ENCODE data around the gene TMCC3.
A peak's percentile ranks its signal among the peaks of the same experiment; 100 is the strongest.
"Not testable (repeated sequence)": the region's sequence is repeated elsewhere in the genome, so short reads cannot be mapped to it uniquely, and the experiment has no call there.

TMCC3 gene

GRCh38 chr12:94604366-94604698 is 46.0 kb downstream of the TMCC3 start:
- no peak for DNase-seq

GRCh38 chr12:94603434-94604365 is 46.7 kb downstream of the TMCC3 start:
- DNase-seq, result no peak

GRCh38 chr12:94602024-94602423 is 48.3 kb downstream of the TMCC3 start:
- DNase-seq, result no peak

- DNase-seq, result peak in 1 of 58 donors; percentile 39
Observed at GRCh38 chr12:94601307-94601706, 49.0 kb downstream of the TMCC3 start.

GRCh38 chr12:94599189-94599588 is 51.2 kb downstream of the TMCC3 start:
- DNase-seq, result peak in 6 of 58 donors; percentile 4 to 16 (median 10)

- no peak for DNase-seq
Observed at GRCh38 chr12:94597268-94597667, 53.1 kb downstream of the TMCC3 start.

- DNase-seq, result no peak
Observed at GRCh38 chr12:94596596-94596995, 53.8 kb downstream of the TMCC3 start.

GRCh38 chr12:94595152-94595551 is 55.2 kb downstream of the TMCC3 start:
- DNase-seq, result no peak

GRCh38 chr12:94594443-94594825 is 55.9 kb downstream of the TMCC3 start:
- DNase-seq, result no peak

- DNase-seq, result no peak
Observed at GRCh38 chr12:94593822-94594442, 56.4 kb downstream of the TMCC3 start.

GRCh38 chr12:94592723-94593122 is 57.6 kb downstream of the TMCC3 start:
- not testable (repeated sequence) for DNase-seq

GRCh38 chr12:94592080-94592479 is 58.3 kb downstream of the TMCC3 start:
- no peak for DNase-seq

- no peak for DNase-seq
Observed at GRCh38 chr12:94590428-94590827, 59.9 kb downstream of the TMCC3 start.

GRCh38 chr12:94589591-94590001 is 60.8 kb downstream of the TMCC3 start:
- DNase-seq, result no peak

- DNase-seq, result no peak
Observed at GRCh38 chr12:94588346-94588745, 62.0 kb downstream of the TMCC3 start.

GRCh38 chr12:94587266-94588241 is 62.8 kb downstream of the TMCC3 start:
- no peak for DNase-seq

- no peak for DNase-seq
Observed at GRCh38 chr12:94586589-94587259, 63.6 kb downstream of the TMCC3 start.

- DNase-seq, result no peak
Observed at GRCh38 chr12:94585626-94586025, 64.7 kb downstream of the TMCC3 start.

GRCh38 chr12:94584377-94584776 is 66.0 kb downstream of the TMCC3 start:
- DNase-seq, result no peak

- no peak for DNase-seq
Observed at GRCh38 chr12:94582591-94582990, 67.8 kb downstream of the TMCC3 start.

All from anterior cingulate cortex (tissue), 58 donors.